HG03045 (cell line): Measurements from ENCODE around the gene DRD4.
"Not testable (repeated sequence)": the region's sequence is repeated elsewhere in the genome, so short reads cannot be mapped to it uniquely, and the experiment has no call there.

Experiments
- ATAC-seq: cut with Tn5 transposase; IDR thresholded peaks from one replicate; pipeline ENCODE4 v1.9.1; 2021; ENCODE audit warnings: mild to moderate bottlenecking, moderate library complexity; ENCODE audit not compliant: unreplicated experiment

The DRD4 gene

GRCh38 chr11:665704-666281, 28.7 kb downstream of the DRD4 start:
- no peak for ATAC-seq

GRCh38 chr11:673866-674265, 36.8 kb downstream of the DRD4 start:
- no peak for ATAC-seq

- ATAC-seq: no peak
These were observed 37.3 kb downstream of the DRD4 start for GRCh38 chr11:674406-674805.

- no peak for ATAC-seq
These were observed 41.2 kb downstream of the DRD4 start for GRCh38 chr11:678297-678696.

DNA sequence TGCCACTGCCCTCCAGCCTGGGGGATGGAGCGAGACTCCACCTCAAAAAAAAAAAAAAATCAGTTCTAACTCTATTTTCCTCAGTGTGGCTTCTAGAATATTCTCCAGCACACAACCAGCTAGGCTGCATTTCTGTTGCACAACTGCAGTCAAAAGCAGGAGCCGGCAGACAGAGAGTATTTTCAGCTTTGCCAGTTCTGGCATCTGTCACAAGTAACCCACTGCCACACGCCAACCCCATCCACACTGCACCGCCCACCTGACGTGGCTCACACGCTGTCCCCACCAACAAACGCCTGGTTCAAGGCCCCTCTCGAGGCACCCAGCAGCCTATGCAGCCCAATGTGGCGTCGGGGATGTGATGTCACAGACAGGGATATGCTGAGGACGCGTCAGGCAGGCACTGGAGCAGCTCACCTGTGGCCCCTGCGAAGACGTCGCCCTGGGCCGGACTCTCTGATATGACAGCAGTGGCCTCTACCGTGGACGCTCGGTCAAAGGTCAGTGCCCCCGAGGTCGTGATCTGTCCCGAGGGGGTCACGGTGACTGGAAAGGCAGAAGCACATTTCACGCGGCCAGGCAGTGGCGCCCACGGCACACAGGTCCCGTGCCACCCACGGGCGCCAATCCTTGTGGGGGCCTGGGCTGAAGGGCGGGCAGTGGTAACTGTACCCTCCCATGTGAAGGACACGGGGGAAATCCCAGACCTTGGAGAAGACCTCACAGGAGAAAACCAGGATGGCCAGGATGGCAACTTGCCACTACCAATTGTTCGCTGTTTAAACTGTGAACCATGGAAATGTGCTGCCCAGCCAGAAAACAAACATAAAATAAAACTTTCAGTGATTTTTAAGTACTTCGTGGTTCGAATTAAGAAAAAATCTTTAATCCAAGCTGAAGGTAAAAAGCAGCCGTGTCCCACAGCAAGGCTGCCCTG, 42.5 kb downstream of the DRD4 start:
- no peak for ATAC-seq

DNA sequence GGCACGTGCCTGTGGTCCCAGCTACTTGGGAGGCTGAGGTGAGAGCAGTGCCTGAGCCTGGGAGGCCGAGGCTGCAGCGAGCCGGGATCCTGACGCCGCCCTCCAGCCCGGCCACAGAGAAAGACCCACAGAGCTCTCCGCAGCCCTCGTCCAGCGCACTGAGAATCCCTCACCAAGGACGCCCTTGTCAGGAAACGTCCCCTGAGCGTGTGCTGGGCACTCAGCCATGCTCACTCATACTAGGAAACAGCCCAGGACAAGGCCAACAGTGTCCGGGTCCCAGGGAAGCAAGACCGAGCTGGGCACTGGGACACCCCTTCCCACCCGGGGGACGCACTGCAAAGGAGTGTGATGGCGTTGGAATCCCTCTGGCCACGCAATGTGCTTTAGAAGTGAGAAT, 43.4 kb downstream of the DRD4 start:
- no peak for ATAC-seq

GRCh38 chr11:680970-681369, 43.9 kb downstream of the DRD4 start:
- ATAC-seq: no peak

DNA sequence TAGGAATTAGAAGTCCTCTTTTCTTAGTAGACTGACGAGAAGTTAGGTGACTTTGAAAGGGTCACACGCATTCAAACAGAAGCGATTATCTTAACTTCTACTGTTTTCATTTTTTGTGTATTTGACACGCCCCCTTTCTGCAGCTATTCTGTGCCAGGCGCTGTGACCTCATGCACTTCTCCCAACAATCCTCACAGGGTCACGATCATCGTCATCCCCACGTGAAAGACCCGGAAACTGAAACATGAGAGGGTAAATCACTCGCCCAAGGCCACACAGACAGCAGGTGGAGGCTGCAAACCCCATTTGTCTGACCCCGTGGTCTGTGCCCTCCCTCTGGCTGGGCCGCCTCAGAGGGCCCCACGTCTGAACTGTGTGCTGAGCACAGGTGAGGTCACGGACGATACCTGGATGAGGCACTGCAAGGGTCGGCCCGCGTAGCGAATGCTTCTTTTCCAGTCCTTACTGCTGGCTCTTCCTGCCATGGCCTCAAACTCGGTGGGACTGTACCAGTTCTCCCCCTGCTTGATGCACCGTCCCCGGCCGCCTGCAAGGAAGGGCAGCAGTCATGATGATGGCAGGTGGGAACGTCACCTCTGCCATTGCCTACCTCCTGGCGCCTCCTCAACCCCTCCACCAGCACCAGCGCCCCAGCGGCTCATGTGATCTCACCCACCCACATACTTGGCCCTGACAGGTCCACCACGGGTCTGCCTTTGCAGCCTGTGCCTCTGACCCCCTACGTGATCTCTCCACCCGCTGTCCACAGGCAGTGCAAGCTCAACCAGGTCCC, 49.6 kb downstream of the DRD4 start:
- ATAC-seq: no peak

DNA sequence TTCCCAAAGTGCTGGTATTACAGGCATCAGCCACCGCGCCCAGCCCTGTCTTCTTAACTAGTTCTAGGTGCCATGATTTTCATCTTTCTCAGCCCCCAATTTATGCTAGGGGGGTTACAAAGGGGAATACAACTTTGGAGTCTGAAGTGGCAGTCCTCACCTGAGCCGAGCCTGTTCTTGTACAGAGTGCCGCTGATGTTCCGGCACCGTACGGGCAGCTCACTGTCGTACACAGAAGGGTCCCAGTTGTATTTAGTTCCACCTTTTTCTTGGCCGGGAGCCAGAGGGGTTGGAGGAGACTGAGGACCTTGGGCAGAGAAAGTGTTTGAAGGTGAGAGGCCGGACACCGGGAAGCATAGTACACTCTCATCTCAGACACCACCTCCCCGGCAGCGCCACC, 50.7 kb downstream of the DRD4 start:
- ATAC-seq: no peak

GRCh38 chr11:688681-689080, 51.6 kb downstream of the DRD4 start:
- ATAC-seq: no peak

GRCh38 chr11:689625-690024, 52.6 kb downstream of the DRD4 start:
- no peak for ATAC-seq

DNA sequence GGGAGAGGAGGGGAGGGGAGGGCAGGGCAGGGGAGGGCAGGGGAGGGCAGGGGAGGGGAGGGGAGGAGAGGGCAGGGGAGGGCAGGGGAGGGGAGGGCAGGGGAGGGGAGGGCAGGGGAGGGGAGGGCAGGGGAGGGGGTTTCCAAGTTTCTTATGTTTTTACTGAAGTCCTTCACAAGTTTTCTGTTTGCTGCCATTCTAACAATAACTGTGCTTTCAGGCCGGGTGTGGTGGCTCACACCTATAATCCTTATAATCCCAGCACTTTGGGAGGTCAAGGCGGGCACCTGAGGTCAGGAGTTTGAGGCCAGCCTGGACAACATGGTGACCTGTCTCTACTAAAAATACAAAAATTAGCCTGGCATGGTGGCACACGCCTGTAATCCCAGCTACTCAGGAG, 53.2 kb downstream of the DRD4 start:
- ATAC-seq: not testable (repeated sequence)
